Measurements from ENCODE around the gene ACKR3.

DNA sequence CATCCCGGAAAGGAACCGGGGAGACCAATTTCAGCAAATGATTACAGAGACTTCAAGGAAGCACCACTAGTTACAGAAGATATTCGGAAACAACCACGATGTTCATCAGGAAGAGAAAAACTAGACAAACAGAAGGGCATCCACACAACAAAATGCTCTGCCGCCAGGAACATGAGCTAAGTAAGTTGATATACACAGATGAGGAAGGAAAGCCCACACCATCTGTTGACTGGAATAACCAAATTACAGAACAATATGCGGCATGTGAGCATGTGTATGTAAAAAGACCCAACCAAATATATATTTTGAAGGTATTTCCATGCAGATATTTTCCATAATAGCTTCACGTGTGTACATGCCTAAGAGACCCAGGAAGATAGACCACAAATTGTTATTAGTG, 47.0 kb downstream of the ACKR3 start:
- TF ChIP-seq CTCF (IDR thresholded peaks at IDR 0.05) (no peak), POLR2A (IDR thresholded peaks at IDR 0.05) (no peak)
